ENCODE results near the gene IDNK.

DNA sequence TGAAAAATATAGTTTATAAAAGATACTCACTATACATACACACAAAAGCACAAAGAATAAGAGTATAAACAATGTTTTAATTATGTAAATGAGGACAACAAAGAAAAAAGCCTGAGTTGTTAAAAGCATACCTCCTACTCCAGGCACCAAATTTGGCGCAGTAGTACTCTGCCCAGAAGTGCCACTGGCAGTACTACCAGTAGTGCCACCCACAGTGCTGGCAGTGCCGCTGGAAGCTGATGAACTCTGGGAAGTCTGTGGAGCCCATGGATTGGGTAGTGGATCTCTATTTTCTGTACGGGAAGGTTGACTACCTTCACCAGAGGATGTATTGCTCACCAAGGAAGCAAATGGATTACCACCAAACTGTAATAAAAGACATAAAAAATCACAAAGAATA lies 54.7 kb downstream of the IDNK start:
- TF ChIP-seq, protein P1, sequence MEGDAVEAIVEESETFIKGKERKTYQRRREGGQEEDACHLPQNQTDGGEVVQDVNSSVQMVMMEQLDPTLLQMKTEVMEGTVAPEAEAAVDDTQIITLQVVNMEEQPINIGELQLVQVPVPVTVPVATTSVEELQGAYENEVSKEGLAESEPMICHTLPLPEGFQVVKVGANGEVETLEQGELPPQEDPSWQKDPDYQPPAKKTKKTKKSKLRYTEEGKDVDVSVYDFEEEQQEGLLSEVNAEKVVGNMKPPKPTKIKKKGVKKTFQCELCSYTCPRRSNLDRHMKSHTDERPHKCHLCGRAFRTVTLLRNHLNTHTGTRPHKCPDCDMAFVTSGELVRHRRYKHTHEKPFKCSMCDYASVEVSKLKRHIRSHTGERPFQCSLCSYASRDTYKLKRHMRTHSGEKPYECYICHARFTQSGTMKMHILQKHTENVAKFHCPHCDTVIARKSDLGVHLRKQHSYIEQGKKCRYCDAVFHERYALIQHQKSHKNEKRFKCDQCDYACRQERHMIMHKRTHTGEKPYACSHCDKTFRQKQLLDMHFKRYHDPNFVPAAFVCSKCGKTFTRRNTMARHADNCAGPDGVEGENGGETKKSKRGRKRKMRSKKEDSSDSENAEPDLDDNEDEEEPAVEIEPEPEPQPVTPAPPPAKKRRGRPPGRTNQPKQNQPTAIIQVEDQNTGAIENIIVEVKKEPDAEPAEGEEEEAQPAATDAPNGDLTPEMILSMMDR (IDR thresholded peaks at IDR 0.05) = no peak
- no peak for TF ChIP-seq RCOR1 (IDR thresholded peaks at IDR 0.05; ENCODE audit: low read length)
- TF ChIP-seq, protein P2, sequence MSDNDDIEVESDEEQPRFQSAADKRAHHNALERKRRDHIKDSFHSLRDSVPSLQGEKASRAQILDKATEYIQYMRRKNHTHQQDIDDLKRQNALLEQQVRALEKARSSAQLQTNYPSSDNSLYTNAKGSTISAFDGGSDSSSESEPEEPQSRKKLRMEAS (IDR thresholded peaks at IDR 0.05; ENCODE audit: low read depth) = no peak
- TF ChIP-seq GATA2 (CRISPR knock-in tag; IDR thresholded peaks at IDR 0.05) = no peak
- no peak for TF ChIP-seq POLR2AphosphoS5 (IDR thresholded peaks at IDR 0.05; ENCODE audit: low read depth, low read length)
- no peak for TF ChIP-seq TAF1 (IDR thresholded peaks at IDR 0.05; ENCODE audit: borderline replicate concordance, low read depth, low read length)
- no peak for TF ChIP-seq GABPA (IDR thresholded peaks at IDR 0.05; ENCODE audit: low read depth)
- no peak for TF ChIP-seq RAD21 (IDR thresholded peaks at IDR 0.05; ENCODE audit: low read length)
- TF ChIP-seq EP300 (IDR thresholded peaks at IDR 0.05; ENCODE audit: borderline replicate concordance in 1 of 2, low read depth in 1 of 2, low read length in 1 of 2) = no peak

All from SK-N-SH (cell line).